Measurements from ENCODE around the gene TM4SF18.

The TM4SF18 gene

GRCh38 chr3:149324332-149324731, 9.1 kb downstream of the TM4SF18 start:
- DNase-seq, result no peak

- no peak for DNase-seq
These were observed 11.8 kb downstream of the TM4SF18 start for GRCh38 chr3:149321640-149322039.

GRCh38 chr3:149321136-149321535, 12.3 kb downstream of the TM4SF18 start:
- no peak for DNase-seq

- DNase-seq, result no peak
These were observed 13.7 kb downstream of the TM4SF18 start for GRCh38 chr3:149319750-149320149.

- DNase-seq, result no peak
These were observed 16.4 kb downstream of the TM4SF18 start for GRCh38 chr3:149317072-149317471.

- DNase-seq, result no peak
These were observed 17.0 kb downstream of the TM4SF18 start for GRCh38 chr3:149316437-149316836.

GRCh38 chr3:149315694-149316093, 17.7 kb downstream of the TM4SF18 start:
- DNase-seq, result no peak

- no peak for DNase-seq
These were observed 18.4 kb downstream of the TM4SF18 start for GRCh38 chr3:149314807-149315578.

GRCh38 chr3:149313542-149313941, 19.9 kb downstream of the TM4SF18 start:
- no peak for DNase-seq

- DNase-seq, result no peak
These were observed 22.5 kb downstream of the TM4SF18 start for GRCh38 chr3:149310796-149311534.

GRCh38 chr3:149307435-149307783, 26.0 kb downstream of the TM4SF18 start:
- DNase-seq, result no peak

GRCh38 chr3:149306751-149307434, 26.5 kb downstream of the TM4SF18 start:
- no peak for DNase-seq

GRCh38 chr3:149305376-149305775, 28.1 kb downstream of the TM4SF18 start:
- no peak for DNase-seq

- DNase-seq, result no peak
These were observed 33.3 kb downstream of the TM4SF18 start for GRCh38 chr3:149299938-149300801.

- no peak for DNase-seq
These were observed 36.5 kb downstream of the TM4SF18 start for GRCh38 chr3:149296972-149297371.

- DNase-seq, result no peak
These were observed 40.8 kb downstream of the TM4SF18 start for GRCh38 chr3:149292666-149293065.

GRCh38 chr3:149291178-149291577, 42.3 kb downstream of the TM4SF18 start:
- no peak for DNase-seq

- no peak for DNase-seq
These were observed 44.8 kb downstream of the TM4SF18 start for GRCh38 chr3:149288655-149289054.

- DNase-seq, result no peak
These were observed 49.4 kb downstream of the TM4SF18 start for GRCh38 chr3:149284034-149284433.

GRCh38 chr3:149283401-149283800, 50.0 kb downstream of the TM4SF18 start:
- DNase-seq, result no peak

- DNase-seq, result no peak
These were observed 50.6 kb downstream of the TM4SF18 start for GRCh38 chr3:149282836-149283235.

GRCh38 chr3:149282322-149282721, 51.1 kb downstream of the TM4SF18 start:
- DNase-seq, result no peak

Measured in NCI-H446 treated with DMSO at 0.1 percent for 48 hours (cell line).